ENCODE measurements around the gene RIMS4. TPM values are rescaled to one million over a fixed set of nuclear protein-coding genes. Genes with fewer than 3 reads are reported as not detected.

The RIMS4 gene
- polyA plus RNA-seq, 1 donor, result 0.52 TPM

GRCh38 chr20:44742304-44743079 lies 67.9 kb downstream of the RIMS4 start:
- no peak for DNase-seq

DNA sequence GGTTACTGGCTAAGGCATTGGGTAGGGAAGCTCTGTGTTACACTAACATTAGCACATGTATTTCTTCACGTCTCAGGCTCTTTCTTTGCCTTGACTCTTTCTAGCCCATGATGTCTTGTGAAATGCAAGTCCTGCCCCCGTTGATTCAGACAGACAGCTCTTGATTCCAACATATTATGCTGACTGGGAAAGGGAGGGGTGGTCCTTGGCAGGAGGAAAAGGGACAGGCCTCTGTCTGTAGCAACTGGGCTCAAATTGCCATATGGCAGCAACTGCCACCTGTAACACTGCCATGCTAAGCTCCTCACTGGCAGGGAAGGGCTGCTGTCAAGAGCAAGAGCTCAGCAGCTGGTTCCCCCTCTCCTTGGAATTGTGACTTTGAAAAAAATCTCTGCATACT lies 70.4 kb downstream of the RIMS4 start:
- no peak for DNase-seq

- peak; percentile 51 for DNase-seq
Measured at GRCh38 chr20:44738813-44739477, 71.4 kb downstream of the RIMS4 start.

- DNase-seq, result no peak
Measured at GRCh38 chr20:44737116-44737515, 73.2 kb downstream of the RIMS4 start.

DNA sequence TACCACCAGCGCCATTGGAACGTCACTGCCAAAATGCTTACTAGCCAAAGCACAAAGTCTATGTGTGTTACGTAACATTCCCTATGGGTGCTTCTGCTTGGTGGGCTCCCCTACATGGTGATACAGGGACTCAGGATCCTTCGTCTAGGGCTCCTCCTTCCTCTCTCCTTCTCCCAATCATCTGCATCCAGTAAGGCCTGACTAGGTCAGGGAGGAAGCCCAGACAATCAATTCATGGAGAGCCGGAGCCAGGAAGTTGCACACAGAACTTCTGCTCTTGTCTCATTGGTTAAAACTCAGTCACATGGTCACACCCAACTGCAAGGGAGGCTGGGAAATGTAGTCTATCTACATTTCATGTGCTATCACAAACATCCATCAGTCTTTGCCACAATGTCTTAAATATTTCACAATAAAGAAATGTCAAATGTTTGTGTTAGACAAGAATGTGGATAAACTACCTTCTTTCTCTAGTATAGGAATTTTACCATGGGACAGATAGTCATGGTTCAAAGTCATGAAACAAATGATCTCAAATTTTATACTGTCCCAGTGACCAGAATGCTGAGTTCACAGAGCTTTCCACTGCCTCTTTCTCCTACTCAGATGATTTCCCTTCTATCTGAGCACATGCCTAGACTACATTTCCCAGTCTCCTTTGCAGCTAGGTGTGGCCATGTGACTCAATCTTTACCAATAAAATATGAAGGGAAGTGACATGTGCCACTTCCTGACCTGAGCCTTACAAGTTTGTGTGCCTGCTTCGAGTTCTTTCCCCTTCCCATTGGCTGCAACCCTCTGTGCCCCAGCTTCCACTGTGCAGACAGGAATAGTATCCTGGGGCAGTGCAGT lies 74.0 kb downstream of the RIMS4 start:
- no peak for DNase-seq

DNA sequence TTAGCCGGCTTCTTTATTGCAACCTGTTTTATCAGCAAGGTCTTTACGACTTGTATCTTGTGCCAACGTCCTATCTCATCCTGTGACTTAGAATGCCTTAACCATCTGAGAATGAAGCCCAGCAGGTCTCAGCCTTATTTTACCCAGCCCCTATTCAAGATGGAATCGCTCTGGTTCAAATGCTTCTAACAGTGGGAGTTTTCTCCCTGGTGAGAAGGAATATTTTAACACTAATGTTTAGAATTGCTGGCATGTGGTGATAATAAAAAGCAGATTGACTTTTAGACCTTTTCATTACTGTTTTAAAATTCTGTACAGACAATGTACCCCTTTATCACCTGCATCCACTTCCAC lies 74.6 kb downstream of the RIMS4 start:
- no peak for DNase-seq

DNA sequence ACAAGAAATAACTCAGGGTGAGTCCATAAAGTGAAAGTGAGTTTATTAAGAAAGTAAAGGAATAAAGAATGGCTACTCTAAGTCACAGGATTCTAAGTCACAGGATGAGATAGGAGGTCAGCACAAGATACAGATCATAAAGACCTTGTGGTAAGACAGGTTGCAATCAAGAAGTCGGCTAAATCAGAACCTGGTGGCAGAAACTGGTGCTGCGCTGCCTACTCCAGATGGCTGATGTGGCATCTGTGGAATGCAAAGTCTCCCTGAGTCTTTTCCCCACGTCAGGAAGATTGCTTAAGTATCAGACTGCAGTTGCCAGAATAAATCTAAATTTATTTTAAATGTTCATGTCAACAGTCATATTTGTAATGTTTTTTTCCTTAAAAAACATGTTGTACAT lies 75.4 kb downstream of the RIMS4 start:
- DNase-seq, result no peak

DNA sequence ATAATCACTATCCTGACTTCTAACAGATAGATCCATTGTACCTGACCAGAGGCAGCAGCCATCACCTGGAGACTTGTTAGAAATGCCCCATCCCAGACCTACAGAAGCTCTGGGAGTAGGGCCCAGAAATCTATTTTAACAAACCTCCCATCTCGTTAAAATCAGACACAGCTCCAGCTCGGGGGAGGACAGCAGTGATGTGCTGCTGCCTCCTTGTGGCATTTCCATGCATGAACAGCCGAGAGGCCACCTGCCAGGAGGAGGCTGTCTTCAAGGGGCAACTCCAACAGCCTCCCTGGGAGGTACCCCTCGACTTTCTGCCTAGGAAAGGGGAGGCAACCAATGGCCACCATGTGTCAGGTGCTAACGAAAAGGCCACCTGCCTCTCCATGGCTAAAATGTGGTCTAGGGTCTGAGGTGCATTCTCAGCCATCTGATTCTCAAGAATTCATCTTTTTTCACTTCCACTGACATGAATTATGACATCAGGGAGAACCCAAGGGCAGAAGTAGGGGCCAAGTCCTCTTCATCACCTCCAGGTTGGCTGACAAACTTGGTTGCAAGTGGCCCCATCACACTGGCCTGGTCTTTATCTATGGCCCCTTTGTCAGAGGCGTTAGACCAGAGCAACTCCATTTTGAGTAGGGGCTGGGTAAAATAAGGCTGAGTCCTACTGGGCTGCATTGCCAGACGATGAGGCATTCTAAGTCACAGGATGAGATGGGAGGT lies 76.8 kb downstream of the RIMS4 start:
- no peak for DNase-seq

GRCh38 chr20:44732327-44732726 lies 78.0 kb downstream of the RIMS4 start:
- no peak for DNase-seq

DNA sequence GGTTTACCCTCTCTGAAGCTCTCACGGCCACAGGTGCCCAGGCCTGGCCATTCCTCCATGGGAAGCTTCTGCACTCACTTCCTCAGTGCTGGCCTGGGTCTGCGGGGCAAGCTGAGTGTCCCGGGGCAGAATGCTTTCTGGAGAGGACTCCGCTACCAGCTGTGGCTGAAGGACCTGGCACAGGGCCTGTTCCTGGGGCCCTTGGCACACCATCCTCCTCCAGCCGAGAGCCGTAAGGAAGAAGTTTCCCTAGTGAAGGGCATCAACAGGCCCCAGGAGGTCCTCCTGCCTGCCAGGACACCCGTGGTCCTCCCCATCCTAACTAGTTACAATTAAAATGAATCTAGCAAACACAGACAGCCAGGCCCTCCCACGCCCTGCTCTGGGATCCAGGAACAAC lies 78.7 kb downstream of the RIMS4 start:
- DNase-seq, result no peak

- DNase-seq, result no peak
Measured at GRCh38 chr20:44730441-44730840, 79.9 kb downstream of the RIMS4 start.

DNA sequence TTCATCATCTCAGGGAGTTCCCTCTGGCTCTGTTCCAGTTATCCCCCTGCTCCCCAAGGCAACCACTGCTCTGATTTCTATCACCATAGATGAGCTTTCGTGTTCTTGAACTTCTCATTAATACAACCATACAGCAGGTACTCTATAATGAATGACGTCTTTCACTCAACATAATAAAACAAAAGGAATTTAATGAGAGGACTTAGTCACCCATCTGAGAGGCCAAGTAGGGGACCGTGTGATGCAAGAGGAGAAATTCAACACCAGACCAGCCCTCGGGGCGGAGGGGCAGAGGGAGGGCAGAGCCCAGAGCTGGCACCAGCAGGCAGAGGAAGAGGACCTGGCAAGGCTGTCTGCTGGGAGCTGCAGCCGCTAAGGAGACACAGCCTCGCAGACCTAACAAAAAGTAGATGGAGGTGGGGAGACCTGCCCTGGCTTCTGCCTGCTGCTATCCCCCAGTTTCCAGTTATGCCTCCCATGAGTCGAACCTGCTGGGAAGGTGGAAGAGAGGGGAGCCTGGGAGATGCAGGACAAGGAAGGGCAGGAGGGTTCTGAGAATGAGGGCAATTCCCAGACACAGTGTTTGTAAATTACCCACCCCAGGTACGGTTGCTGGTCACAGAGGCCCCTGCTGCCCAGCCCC lies 81.4 kb downstream of the RIMS4 start:
- DNase-seq, result peak; percentile 72

- no peak for DNase-seq
Measured at GRCh38 chr20:44727651-44728050, 82.7 kb downstream of the RIMS4 start.

DNA sequence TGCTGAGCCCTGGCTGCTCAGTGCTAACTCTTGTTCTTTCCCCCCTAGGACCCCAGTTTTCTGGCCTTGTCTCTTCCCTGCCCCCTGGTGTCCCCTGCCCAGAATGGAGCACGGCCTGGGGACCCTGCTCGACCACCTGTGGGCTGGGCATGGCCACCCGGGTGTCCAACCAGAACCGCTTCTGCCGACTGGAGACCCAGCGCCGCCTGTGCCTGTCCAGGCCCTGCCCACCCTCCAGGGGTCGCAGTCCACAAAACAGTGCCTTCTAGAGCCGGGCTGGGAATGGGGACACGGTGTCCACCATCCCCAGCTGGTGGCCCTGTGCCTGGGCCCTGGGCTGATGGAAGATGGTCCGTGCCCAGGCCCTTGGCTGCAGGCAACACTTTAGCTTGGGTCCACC lies 83.3 kb downstream of the RIMS4 start:
- DNase-seq, result no peak

DNA sequence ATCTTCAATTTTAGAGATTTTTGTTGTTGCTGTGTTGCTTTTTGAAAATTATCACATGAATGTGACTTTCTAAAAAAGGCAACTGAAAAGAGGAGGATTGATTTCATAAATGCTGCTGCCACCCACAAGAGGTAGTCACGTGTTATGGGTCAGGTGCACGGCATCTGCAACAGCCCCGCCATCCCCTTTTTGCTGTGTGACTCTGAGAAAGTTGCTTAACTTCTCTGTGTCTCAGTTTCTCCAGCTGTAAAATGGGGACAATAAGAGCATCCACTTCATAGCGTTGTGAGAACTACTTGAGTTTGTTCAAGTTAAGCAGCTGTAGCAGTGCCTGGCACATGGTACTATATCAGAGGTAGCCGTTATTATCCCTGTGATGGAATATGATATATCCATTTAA lies 84.5 kb downstream of the RIMS4 start:
- no peak for DNase-seq

GRCh38 chr20:44724423-44725091 lies 85.8 kb downstream of the RIMS4 start:
- no peak for DNase-seq

GRCh38 chr20:44723798-44724362 lies 86.5 kb downstream of the RIMS4 start:
- no peak for DNase-seq

DNA sequence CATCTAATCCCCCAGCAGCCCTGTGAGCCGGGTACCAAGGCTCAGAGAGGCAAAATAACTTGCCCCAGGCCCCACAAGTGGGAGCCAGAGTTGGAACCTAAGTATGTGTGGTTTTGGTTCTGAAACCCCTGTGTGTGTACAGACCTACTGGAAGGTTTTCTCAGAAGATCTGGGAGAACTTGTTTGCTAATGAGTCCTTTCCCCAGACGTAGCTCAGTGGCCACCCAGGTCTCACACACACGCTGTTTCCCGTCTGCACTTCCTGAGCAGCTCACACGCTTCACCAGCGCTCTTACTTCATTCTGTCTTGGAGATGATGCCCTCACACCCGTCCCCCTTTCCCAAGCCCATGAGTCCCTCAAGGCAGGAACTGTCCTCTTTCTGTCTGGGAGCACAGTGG lies 87.0 kb downstream of the RIMS4 start:
- DNase-seq, result no peak

DNA sequence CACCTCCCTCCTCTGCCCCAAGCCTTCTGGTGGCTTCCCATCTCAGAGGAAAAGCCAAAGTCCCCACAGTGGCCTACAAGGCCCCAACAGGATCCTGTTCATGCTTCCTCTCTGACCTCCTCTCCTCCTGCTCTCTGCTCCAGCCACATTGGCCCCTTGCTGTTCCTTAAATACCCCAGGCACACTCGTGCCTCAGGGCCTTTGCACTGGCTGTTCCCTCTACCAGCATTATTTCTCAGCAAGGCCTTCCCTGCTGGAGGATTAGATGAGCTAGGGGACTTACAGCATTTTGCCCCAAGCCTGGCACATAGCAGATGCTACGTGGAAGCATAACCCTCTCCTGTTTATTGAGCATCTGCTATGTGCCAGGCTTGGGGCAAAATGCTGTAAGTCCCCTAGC lies 87.4 kb downstream of the RIMS4 start:
- DNase-seq, result no peak

- no peak for DNase-seq
Measured at GRCh38 chr20:44721785-44722054, 88.6 kb downstream of the RIMS4 start.

Data from left kidney (tissue), 2 donors.